Measurements from ENCODE around the gene DCDC2C.

The DCDC2C gene

GRCh38 chr2:3876221-3876620 is 172.8 kb downstream of the DCDC2C start:
- no peak for FAIRE-seq

DNA sequence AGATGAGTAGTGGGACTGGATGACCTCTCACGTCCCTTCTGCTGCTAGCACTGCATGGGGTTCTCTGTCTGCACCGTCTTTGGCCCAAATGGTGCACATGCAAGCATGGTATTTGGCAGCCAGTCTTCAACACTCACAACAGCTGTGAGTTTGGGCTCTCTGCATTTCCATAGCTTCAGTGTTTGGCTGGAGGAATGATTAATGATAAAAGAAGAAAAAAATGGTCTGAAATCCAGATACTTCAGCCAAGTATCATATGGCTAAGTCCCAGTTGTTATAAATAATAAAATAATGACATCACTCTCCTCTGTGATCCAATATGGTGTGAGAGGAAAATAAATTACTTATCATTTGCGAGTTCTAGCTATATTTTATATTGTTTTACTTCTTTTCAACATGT is 173.3 kb downstream of the DCDC2C start:
- DNase-seq (ENCODE audit: low spot score) (no peak), FAIRE-seq (no peak)

More at GRCh38 chr2:3876221-3876620, 172.8 kb downstream of the DCDC2C start:
- DNase-seq (ENCODE audit: low spot score), result no peak

- no peak for DNase-seq (ENCODE audit: low spot score)
- no peak for FAIRE-seq
Measured at GRCh38 chr2:3885629-3886628, 182.6 kb downstream of the DCDC2C start.

- FAIRE-seq, result no peak
Measured at GRCh38 chr2:3895021-3895420, 191.6 kb downstream of the DCDC2C start.

More at GRCh38 chr2:3895021-3895420, 191.6 kb downstream of the DCDC2C start:
- no peak for DNase-seq (ENCODE audit: low spot score)

All from urothelium cell line (cell line).